Left ventricle myocardium inferior (tissue), 1 donor: ENCODE data around the gene SPG11. TPM values are rescaled to one million over a fixed set of nuclear protein-coding genes. Genes with fewer than 3 reads are reported as not detected.
A peak's percentile ranks its signal among the peaks of the same experiment; 100 is the strongest.
"Not testable (repeated sequence)": the region's sequence is repeated elsewhere in the genome, so short reads cannot be mapped to it uniquely, and the experiment has no call there.

Experiments used
- DNase-seq: peaks from one replicate; pipeline ENCODE4 v3.0.0-alpha.2; 2020
- H3K27ac ChIP-seq: fragments of 200-600 bp; replicated peaks from 2 replicates; pipeline ENCODE4 v1.8.0; 2021
- H3K27me3 ChIP-seq: fragments of 200-600 bp; 2 replicates; pipeline ENCODE4 v1.8.0; 2021; ENCODE audit warnings: low read depth
- H3K36me3 ChIP-seq: fragments of 200-600 bp; 2 replicates; pipeline ENCODE4 v1.8.0; 2021
- H3K4me1 ChIP-seq: fragments of 200-600 bp; 2 replicates; pipeline ENCODE4 v1.8.0; 2021
- H3K4me3 ChIP-seq: fragments of 200-600 bp; 2 replicates; pipeline ENCODE4 v1.8.0; 2021; ENCODE audit warnings: mild to moderate bottlenecking, moderate library complexity
- H3K9me3 ChIP-seq: fragments of 200-600 bp; replicated peaks from 2 replicates; pipeline ENCODE4 v1.8.0; 2021
- intact Hi-C: fragments of 100-400 bp; cut with micrococcal nuclease; formaldehyde crosslinking; loops from one replicate; pipeline ENCODE4 v1.11.0; 2022
- total RNA-seq: library from RNA; stranded (reverse); fragmentation: NEBNext Ultra II Directional; extraction: Animal tissue kit (Norgen Biotek cat#: 25700); gene quantifications from one replicate; pipeline ENCODE4 v1.2.1, GENCODE V29; 2021
- TF ChIP-seq, protein P1 (sequence below): fragments of 200-600 bp; IDR thresholded peaks from 2 replicates; pipeline ENCODE4 v1.8.0; 2021; ENCODE audit warnings: antibody characterized with exemption, mild to moderate bottlenecking, borderline replicate concordance
- donor health status: DM: no; HTN: yes; CAD: no; lungs with severe emphysema.

Gene SPG11
- total RNA-seq, 1 donor from 2014 or later: 49.6 TPM

DNA sequence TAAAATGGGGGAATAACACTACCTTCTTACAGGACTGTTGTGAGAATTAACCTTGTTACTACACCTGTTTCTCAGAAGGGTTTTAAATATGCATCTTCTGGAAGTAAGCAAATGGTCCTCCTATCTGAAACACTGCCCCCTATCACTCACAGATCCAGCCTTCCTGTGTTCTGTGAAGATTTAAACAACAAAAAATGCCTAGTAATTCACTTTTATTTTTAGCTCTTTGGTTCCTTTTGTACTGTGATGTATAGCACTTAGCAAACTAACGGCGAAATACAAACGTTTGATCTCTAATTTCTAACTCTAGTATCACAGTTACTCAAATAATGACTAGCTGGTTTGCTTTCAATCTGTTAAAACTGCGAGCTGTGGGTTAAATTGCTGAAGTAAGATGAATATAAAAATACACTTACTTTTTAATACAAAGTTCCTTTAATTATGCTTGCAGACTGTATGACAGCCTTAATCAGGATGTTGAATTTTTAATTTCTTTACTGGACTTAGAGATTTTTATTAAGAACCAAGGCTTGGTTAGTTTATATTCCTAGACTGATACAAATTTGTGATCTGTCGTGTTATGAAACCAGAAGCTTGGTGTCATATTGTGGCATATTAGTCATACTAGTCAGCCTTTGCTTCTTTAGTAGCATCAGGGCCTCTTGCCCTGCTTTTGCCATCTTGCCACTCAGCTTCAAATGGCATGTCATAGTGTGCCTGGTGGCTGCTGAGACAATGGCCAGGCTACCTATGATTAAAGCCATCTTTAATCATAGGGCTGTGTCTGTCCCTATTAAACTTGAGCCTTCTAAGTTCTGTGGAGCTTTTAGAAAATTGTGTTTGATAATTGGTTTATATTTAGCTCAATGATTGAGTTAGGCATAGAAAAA is 117.3 kb downstream of the SPG11 start:
- TF ChIP-seq, protein P1, sequence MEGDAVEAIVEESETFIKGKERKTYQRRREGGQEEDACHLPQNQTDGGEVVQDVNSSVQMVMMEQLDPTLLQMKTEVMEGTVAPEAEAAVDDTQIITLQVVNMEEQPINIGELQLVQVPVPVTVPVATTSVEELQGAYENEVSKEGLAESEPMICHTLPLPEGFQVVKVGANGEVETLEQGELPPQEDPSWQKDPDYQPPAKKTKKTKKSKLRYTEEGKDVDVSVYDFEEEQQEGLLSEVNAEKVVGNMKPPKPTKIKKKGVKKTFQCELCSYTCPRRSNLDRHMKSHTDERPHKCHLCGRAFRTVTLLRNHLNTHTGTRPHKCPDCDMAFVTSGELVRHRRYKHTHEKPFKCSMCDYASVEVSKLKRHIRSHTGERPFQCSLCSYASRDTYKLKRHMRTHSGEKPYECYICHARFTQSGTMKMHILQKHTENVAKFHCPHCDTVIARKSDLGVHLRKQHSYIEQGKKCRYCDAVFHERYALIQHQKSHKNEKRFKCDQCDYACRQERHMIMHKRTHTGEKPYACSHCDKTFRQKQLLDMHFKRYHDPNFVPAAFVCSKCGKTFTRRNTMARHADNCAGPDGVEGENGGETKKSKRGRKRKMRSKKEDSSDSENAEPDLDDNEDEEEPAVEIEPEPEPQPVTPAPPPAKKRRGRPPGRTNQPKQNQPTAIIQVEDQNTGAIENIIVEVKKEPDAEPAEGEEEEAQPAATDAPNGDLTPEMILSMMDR: no peak
- peaks cover 6% of the 10 kb centered on the region for H3K36me3 ChIP-seq
- peak overlapping the region; percentile 9 for H3K27ac ChIP-seq
- H3K9me3 ChIP-seq: no peaks in the 10 kb centered on the region
- no peak overlapping the region for H3K4me3 ChIP-seq
- DNase-seq: no peak
- intact Hi-C loops: no loop called here
- no peaks in the 10 kb centered on the region for H3K27me3 ChIP-seq
- H3K4me1 ChIP-seq: peaks cover 66% of the 10 kb centered on the region

DNA sequence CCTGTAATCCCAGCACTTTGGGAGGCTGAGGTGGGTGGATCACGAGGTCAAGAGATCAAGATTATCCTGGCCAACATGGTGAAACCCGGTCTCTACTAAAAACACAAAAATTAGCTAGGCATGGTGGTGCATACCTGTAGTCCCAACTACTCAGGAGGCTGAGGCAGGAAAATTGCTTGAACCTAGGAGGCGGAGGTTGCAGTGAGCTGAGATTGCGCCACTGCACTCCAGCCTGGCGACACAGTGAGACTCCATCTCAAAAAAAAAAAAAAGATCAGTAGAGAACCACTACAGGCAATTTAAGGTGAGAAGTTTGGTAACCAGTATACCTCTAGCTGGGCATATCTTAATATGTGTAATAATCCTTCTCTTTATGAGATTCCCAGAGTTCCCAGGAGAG is 118.7 kb downstream of the SPG11 start:
- H3K9me3 ChIP-seq, DNase-seq, H3K4me3 ChIP-seq, H3K27me3 ChIP-seq, H3K36me3 ChIP-seq, intact Hi-C loops, H3K27ac ChIP-seq: not testable (repeated sequence)
- H3K4me1 ChIP-seq: peaks cover 64% of the 10 kb centered on the region

DNA sequence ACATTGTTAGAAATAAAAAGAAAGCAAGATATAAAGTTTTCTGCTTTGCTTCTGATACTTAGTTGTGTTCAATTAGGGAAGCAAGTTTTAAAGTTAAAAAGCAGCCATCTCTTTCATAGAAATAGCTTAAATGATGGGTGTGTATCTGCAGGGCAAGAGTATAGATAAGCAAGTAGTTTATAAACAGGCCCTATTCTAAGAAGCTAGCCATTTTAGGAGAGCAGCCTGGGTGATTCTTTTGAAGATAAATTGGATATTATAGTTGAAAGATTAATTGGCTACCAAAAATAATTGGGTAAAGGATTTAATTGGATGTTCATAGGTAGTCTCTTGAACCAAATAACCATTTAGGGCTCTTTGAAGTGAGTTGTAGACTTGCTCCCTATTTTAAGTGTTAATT is 120.9 kb downstream of the SPG11 start:
- Histone ChIP-seq H3K9me3 (no peaks in the 10 kb centered on the region), H3K36me3 (peaks cover 4% of the 10 kb centered on the region), H3K27me3 (no peaks in the 10 kb centered on the region), H3K4me3 (no peak overlapping the region), H3K27ac (peak overlapping the region; percentile 24), H3K4me1 (peaks cover 82% of the 10 kb centered on the region)
- TF ChIP-seq, protein P1: no peak
- DNase-seq: no peak
- intact Hi-C loops: no loop called here

DNA sequence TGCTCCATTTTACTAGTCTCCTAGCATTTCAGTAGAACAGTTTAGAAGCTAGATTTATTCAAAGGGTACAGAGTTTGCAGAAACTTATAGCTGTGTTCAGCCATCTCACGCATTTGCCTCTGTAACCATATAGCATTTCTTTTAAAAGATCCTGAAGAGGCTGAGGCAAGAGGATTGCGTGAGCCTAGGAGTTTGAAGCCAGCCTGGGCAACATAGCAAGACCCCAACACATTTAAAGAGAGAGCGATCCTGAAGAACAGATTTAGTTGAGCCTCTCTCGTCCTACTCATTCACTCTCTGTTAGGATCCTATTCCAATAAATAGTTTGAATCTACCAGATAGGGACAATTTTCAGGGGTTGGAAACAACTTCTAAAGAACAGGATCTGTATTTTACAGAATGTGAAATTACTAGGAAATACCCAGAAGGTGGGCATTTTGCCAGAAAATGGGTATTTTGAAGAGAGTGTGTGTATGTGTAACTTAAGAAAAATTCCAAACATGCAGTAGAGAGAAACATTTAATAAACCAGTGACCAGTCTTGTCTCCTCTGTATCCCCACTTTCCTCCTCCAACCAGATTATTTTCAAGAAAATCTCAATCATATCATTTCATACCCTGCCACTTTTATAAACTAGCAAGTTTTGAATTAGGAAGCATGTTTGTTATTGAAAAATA is 122.0 kb downstream of the SPG11 start:
- Histone ChIP-seq H3K27me3 (no peaks in the 10 kb centered on the region), H3K9me3 (no peaks in the 10 kb centered on the region), H3K36me3 (peaks cover 4% of the 10 kb centered on the region), H3K4me3 (no peak overlapping the region), H3K4me1 (peaks cover 84% of the 10 kb centered on the region), H3K27ac (peak overlapping the region; percentile 24)
- TF ChIP-seq, protein P1: no peak
- no peak for DNase-seq
- intact Hi-C loops: no loop called here

DNA sequence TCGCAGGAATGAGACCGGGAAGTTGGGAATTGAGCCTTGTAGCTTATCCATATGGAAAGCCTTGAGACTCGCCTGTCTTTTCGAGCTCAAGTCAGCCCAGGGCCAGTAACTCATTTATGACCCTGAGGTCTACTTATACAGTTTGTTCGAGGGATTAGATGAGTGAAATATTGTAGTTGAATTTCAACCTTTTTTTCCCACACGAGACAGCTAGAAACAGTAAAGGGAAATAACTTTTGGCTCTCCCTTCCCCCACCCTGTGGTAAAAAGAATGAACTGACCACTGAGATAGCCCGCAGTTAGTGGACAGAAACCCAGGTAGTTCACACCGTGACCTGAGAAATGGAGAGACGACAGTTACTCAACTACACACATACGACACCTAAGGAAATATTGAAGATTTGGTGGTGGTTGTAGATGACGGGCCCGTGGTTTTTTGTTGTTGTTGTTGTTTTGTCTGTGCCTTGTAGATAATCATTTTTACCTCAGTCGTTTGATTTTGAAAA is 125.7 kb downstream of the SPG11 start:
- TF ChIP-seq, protein P1: no peak
- DNase-seq: no peak
- Histone ChIP-seq H3K4me3 (peak overlapping the region; percentile 92), H3K27ac (peak overlapping the region; percentile 95), H3K4me1 (peaks cover 69% of the 10 kb centered on the region), H3K27me3 (no peaks in the 10 kb centered on the region), H3K9me3 (no peaks in the 10 kb centered on the region), H3K36me3 (peaks cover 4% of the 10 kb centered on the region)
- intact Hi-C loops: no loop called here
